ENCODE data around the gene ADAMTS19.

ADAMTS19 gene

DNA sequence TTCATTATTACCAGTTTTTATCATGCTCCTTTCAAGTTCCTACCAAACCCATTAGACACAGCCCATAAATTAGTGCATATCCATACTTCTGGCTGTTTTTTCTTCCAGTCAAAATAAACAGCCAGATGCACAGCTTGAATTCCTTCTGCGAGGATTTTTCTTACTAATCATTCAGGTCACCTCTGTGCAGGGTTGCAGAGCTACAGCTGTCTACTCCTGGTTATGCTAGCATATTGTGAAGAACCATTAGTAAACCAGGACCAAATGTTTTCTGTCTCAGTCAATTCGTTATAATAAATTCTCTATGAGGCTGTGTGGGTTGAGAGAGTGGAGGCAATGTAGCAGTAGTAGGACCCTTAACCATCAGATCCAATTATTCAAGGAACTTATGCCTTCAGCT is 279.7 kb downstream of the ADAMTS19 start:
- TF ChIP-seq, protein P1, sequence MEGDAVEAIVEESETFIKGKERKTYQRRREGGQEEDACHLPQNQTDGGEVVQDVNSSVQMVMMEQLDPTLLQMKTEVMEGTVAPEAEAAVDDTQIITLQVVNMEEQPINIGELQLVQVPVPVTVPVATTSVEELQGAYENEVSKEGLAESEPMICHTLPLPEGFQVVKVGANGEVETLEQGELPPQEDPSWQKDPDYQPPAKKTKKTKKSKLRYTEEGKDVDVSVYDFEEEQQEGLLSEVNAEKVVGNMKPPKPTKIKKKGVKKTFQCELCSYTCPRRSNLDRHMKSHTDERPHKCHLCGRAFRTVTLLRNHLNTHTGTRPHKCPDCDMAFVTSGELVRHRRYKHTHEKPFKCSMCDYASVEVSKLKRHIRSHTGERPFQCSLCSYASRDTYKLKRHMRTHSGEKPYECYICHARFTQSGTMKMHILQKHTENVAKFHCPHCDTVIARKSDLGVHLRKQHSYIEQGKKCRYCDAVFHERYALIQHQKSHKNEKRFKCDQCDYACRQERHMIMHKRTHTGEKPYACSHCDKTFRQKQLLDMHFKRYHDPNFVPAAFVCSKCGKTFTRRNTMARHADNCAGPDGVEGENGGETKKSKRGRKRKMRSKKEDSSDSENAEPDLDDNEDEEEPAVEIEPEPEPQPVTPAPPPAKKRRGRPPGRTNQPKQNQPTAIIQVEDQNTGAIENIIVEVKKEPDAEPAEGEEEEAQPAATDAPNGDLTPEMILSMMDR (IDR thresholded peaks at IDR 0.05; ENCODE audit: low read depth, low read length), result no peak
- H3K4me3 ChIP-seq (replicated peaks in 1 of 2; ENCODE audit: low read depth in 2 of 2, low read length in 2 of 2), result no peak overlapping the region
- DNase-seq (ENCODE audit: low read depth in 2 of 2), result no peak

DNA sequence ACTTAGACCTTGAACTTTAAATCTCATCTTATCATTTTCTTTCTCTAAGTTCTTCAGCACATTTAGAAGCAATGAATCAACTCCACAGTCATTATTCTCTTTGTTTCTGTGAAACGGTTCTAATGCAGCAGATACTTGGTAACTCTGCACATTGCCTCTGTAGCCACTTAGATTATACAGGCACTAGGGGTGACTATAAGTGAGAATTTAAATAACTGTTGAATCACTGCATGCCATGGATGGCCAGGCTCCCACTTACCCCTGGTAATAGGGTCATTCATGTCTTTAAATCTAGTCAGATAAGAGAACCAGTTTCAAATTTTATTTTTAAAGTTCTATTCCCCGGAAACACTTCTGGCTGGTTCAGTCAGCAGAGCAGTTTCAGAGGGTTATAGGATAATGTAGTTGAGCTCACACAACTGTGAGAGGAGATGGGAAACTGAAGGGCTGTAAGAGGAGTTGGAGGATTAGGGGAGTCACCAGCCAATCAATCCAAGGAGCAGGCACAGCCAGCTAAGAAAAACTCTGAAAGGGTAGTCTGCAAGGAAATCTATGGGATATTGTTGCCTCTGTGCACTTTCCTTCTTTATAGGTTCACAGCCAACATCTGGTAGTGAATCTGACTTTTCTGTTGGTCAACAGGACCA is 283.6 kb downstream of the ADAMTS19 start:
- H3K4me3 ChIP-seq (replicated peaks in 1 of 2; ENCODE audit: low read depth in 2 of 2, low read length in 2 of 2), result no peak overlapping the region
- TF ChIP-seq, protein P1 (IDR thresholded peaks at IDR 0.05; ENCODE audit: low read depth, low read length), result no peak

GRCh38 chr5:129745997-129746396 is 285.9 kb downstream of the ADAMTS19 start:
- DNase-seq (ENCODE audit: low read depth in 2 of 2), result no peak
- TF ChIP-seq, protein P1 (IDR thresholded peaks at IDR 0.05; ENCODE audit: low read depth, low read length), result no peak
- no peak overlapping the region for H3K4me3 ChIP-seq (replicated peaks in 1 of 2; ENCODE audit: low read depth in 2 of 2, low read length in 2 of 2)

More for the DNA sequence above, 283.6 kb downstream of the ADAMTS19 start:
- no peak for DNase-seq (ENCODE audit: low read depth in 2 of 2)

- TF ChIP-seq, protein P1 (IDR thresholded peaks at IDR 0.05; ENCODE audit: low read depth, low read length), result no peak
- no peak overlapping the region for H3K4me3 ChIP-seq (replicated peaks in 1 of 2; ENCODE audit: low read depth in 2 of 2, low read length in 2 of 2)
- DNase-seq (ENCODE audit: low read depth in 2 of 2), result no peak
Measured at GRCh38 chr5:129746876-129747275, 286.8 kb downstream of the ADAMTS19 start.

DNA sequence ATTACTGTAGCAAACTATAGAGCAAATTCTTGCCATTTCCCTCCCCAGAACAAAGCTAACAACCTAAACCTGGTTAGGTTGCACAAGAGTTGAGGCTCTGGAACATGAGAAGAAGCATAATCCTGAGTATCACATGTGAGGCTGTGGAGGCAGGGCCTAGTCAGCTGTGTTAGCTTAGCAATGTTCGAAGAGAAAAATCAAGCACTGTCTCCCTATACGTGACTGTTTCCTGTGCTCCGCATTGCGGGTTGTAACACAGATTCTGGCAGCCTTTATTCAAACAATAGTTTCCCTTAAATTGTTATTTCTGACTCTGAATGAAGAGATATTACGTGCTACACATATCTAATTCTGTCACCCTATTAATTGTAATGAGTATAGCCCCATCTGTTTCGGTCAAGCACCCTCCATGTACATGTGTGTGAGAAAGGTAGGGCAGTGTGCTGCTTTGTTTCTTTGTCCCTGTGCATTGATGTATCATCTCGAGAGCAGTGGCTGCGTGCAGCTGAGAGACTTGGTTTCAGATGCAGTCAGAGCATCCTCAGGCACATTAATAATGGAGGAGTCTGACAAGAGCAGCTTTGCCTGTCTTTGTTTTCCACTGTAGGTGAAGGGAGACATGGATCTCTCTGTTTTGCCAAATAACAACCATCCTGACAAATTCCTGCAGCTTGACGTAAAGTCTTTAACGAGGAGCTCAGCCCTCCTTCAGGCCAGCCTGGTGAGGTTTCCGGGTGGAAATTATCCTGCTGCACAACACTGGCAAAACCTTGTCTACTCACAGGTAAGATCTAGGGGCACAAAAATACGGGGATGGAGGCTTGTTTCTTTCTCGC is 287.7 kb downstream of the ADAMTS19 start, which contains the start of gene MINAR2:
TSS of gene MINAR2 (plus strand) at position 523 of the 836 bp plus-strand sequence. CDS start at position 620, 97 bp downstream.
- no peak within 1 kb of the TSS for H3K4me3 ChIP-seq (replicated peaks in 1 of 2; ENCODE audit: low read depth in 2 of 2, low read length in 2 of 2)
- DNase-seq (ENCODE audit: low read depth in 2 of 2), result no peak
- TF ChIP-seq, protein P1 (IDR thresholded peaks at IDR 0.05; ENCODE audit: low read depth, low read length), result no peak

DNA sequence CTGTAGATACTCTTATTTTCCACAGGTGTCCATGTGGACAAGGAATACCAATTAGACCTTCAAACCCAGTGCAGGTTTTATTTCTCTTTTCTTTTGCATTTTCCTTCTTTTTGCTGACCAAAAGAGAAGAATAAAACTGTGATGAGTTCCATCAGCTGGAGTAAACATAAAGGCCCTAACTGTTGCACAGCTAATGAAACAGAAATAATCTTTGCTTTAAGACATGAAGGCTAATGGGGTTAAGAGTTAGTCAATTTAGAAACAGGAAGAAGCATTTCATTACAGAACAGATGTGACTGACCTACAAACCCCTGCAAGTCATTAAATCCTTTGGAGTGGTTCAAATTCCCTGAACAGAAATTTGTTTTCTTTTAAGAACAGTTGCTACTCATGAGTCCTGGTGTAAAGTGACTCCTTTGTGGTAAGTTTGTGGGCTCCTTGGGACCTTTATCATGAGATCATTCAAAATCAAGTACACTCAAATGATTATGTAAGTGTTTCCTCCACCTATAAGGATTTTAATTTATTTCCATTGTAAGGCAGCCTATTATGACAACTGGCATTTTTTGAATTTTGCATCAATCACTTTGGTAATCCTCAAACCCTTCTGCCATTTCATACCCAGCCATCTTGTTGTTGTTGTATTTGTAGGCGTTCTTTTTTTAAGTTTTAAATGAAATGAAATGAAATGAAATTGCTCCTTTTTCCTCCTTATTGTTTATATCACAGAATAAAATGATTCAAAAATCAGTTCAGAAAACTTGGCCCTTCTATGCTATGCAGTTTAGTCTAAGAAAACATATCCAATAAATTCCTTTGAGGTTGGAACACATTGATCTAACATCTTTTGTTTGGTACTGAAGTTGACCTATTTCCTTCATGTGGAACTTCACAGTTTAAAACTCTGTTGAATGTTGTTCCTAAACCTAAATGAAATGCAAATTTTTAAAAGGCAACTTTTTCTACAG is 289.1 kb downstream of the ADAMTS19 start:
- no peak overlapping the region for H3K4me3 ChIP-seq (replicated peaks in 1 of 2; ENCODE audit: low read depth in 2 of 2, low read length in 2 of 2)
- no peak for DNase-seq (ENCODE audit: low read depth in 2 of 2)
- TF ChIP-seq, protein P1 (IDR thresholded peaks at IDR 0.05; ENCODE audit: low read depth, low read length), result no peak

Data from cardiac fibroblast (primary cell).